Lower lobe of right lung (tissue), 2 donors: ENCODE measurements around the gene ANO7. TPM values are rescaled to one million over a fixed set of nuclear protein-coding genes. Genes with fewer than 3 reads are reported as not detected.

ENCODE experiments used
- ATAC-seq, 2 donors: fragments of 200-7000 bp; cut with Tn5 transposase; one replicate each; pipeline ENCODE4 v1.9.1; 2020 to 2022; ENCODE audit warnings: mild to moderate bottlenecking in 2 of 2, moderate library complexity in 2 of 2
- DNase-seq: peaks from one replicate; pipeline ENCODE4 v3.0.0-alpha.2; 2020
- H3K27ac ChIP-seq: fragments of 200-600 bp; one replicate; pipeline ENCODE4 v1.8.0; 2022
- H3K27me3 ChIP-seq: fragments of 200-600 bp; one replicate; pipeline ENCODE4 v1.8.0; 2022; ENCODE audit warnings: low read depth
- H3K36me3 ChIP-seq: fragments of 200-600 bp; one replicate; pipeline ENCODE4 v1.8.0; 2022; ENCODE audit warnings: mild to moderate bottlenecking
- H3K4me1 ChIP-seq: fragments of 200-600 bp; one replicate; pipeline ENCODE4 v1.8.0; 2022
- H3K4me3 ChIP-seq: fragments of 200-600 bp; one replicate; pipeline ENCODE4 v1.8.0; 2022; ENCODE audit warnings: mild to moderate bottlenecking
- H3K9me3 ChIP-seq: fragments of 200-600 bp; one replicate; pipeline ENCODE4 v1.8.0; 2022
- CTCF ChIP-seq: fragments of 200-600 bp; IDR thresholded peaks from one replicate; pipeline ENCODE4 v1.8.0; 2022; ENCODE audit warnings: antibody characterized with exemption, mild to moderate bottlenecking
- intact Hi-C: fragments of 100-400 bp; cut with DNase I; formaldehyde crosslinking; loops from one replicate; pipeline ENCODE4 v1.11.0; 2022
- total RNA-seq: library from RNA; stranded (reverse); fragmentation: NEBNext Ultra II Directional; extraction: Animal tissue kit (Norgen Biotek cat#: 25700); gene quantifications from one replicate; pipeline ENCODE4 v1.2.1, GENCODE V29; 2021
- donor health status: DM: no; HTN: yes; CAD: no; lungs with severe emphysema.

Gene ANO7
- total RNA-seq, 1 donor from 2014 or later = 1.3 TPM

- Histone ChIP-seq H3K27me3 (no peaks in the 10 kb centered on the region), H3K9me3 (no peaks in the 10 kb centered on the region), H3K4me3 (no peak overlapping the region), H3K36me3 (peaks cover 100% of the 10 kb centered on the region), H3K4me1 (no peaks in the 10 kb centered on the region), H3K27ac (no peak overlapping the region)
- no peak for TF ChIP-seq CTCF
- intact Hi-C loops = no loop called here
- DNase-seq (no peak), ATAC-seq (no peak)
These were observed 48.6 kb downstream of the ANO7 start for GRCh38 chr2:241237047-241237446.

- Histone ChIP-seq H3K9me3 (no peaks in the 10 kb centered on the region), H3K36me3 (peaks cover 100% of the 10 kb centered on the region), H3K4me1 (no peaks in the 10 kb centered on the region), H3K27me3 (no peaks in the 10 kb centered on the region), H3K27ac (no peak overlapping the region), H3K4me3 (no peak overlapping the region)
- TF ChIP-seq CTCF = no peak
- DNase-seq (no peak), ATAC-seq (no peak)
- intact Hi-C loops = no loop called here
These were observed 49.5 kb downstream of the ANO7 start for GRCh38 chr2:241237949-241238371.

- no peak for DNase-seq
- Histone ChIP-seq H3K4me3 (no peak overlapping the region), H3K4me1 (no peaks in the 10 kb centered on the region), H3K27me3 (no peaks in the 10 kb centered on the region), H3K36me3 (peaks cover 100% of the 10 kb centered on the region), H3K9me3 (no peaks in the 10 kb centered on the region), H3K27ac (no peak overlapping the region)
- intact Hi-C loops = no loop called here
- no peak for ATAC-seq
- no peak for TF ChIP-seq CTCF
These were observed 50.3 kb downstream of the ANO7 start for GRCh38 chr2:241238693-241239198.

- Histone ChIP-seq H3K27me3 (no peaks in the 10 kb centered on the region), H3K4me3 (no peak overlapping the region), H3K4me1 (no peaks in the 10 kb centered on the region), H3K9me3 (no peaks in the 10 kb centered on the region), H3K36me3 (peaks cover 100% of the 10 kb centered on the region), H3K27ac (no peak overlapping the region)
- no peak for ATAC-seq
- TF ChIP-seq CTCF = no peak
- intact Hi-C loops = no loop called here
- no peak for DNase-seq
These were observed 51.2 kb downstream of the ANO7 start for GRCh38 chr2:241239552-241240202.

DNA sequence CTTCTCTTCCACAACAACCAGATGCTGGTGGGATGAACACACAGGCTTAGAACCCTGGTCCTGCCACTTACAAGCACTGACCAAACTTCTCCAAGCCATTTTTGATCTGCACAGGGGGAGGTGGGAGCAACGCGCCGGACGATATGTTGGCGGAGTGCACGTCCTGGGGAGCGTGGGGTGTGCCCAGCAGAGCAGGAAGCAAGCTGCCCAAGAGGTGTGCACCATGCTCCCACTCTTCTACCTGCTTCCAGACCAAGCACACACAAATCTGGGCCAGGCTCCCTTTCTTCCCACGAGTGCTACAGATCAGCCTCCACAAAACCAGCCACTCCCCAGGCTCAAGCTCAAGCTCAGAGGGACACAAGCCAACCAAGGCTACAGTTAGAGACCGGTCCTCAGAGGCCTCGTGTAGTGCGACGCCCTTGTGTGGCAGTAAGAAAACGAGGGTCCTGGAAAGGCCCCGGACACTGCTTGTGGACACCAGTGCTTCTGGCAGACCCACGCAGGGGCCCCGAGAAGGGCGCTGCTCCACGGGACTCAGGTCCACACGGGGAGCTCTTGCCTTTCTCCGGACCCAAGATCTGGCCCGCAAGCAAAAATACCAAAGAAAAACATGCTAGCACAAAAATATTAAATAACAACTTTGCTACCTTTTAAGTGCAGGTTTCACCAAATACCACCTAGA lies 52.0 kb downstream of the ANO7 start:
- H3K27ac ChIP-seq = no peak overlapping the region
- DNase-seq (no peak), ATAC-seq (no peak)
- TF ChIP-seq CTCF = no peak
- no peaks in the 10 kb centered on the region for H3K27me3 ChIP-seq
- H3K9me3 ChIP-seq = no peaks in the 10 kb centered on the region
- H3K4me3 ChIP-seq = no peak overlapping the region
- H3K36me3 ChIP-seq = peaks cover 100% of the 10 kb centered on the region
- H3K4me1 ChIP-seq = no peaks in the 10 kb centered on the region
- intact Hi-C loops = no loop called here
